Ectodermal cell (in vitro differentiated cells): Measurements from ENCODE around the gene ACTL6B.
A peak's percentile ranks its signal among the peaks of the same experiment; 100 is the strongest.

Source experiments
- H3K27ac ChIP-seq: 2 replicates; pipeline ENCODE4 v1.7.0; 2013; ENCODE audit warnings: mild to moderate bottlenecking, low read depth, low read length; ENCODE audit not compliant: insufficient read depth, poor library complexity, severe bottlenecking
- H3K27me3 ChIP-seq: 2 replicates; pipeline ENCODE4 v1.7.0; 2013; ENCODE audit warnings: mild to moderate bottlenecking, low read length; ENCODE audit not compliant: insufficient read depth, control insufficient read depth, poor library complexity, severe bottlenecking
- H3K36me3 ChIP-seq: one replicate; pipeline ENCODE4 v1.7.0; 2013; ENCODE audit warnings: low read length; ENCODE audit not compliant: control insufficient read depth, insufficient read depth
- H3K4me1 ChIP-seq: one replicate; pipeline ENCODE4 v1.7.0; 2013; ENCODE audit warnings: low read length; ENCODE audit not compliant: control insufficient read depth, insufficient read depth
- H3K4me3 ChIP-seq: 2 replicates; pipeline ENCODE4 v1.7.0; 2013; ENCODE audit warnings: low read depth, low read length, control low read depth; ENCODE audit not compliant: insufficient read depth
- H3K9me3 ChIP-seq: 2 replicates; pipeline ENCODE4 v1.7.0; 2013; ENCODE audit warnings: mild to moderate bottlenecking, low read length, moderate library complexity; ENCODE audit not compliant: control insufficient read depth
- WGBS, 2 experiments: methylation state at CpG; one replicate each; pipeline ENCODE4 v1.1.7; 2013; ENCODE audit warnings: missing lambda C conversion rate in 2 of 2; 5-methylcytosine and 5-hydroxymethylcytosine counted together

Gene ACTL6B

GRCh38 chr7:100683659-100684533 is 27.6 kb upstream of the ACTL6B start:
- no peaks in the 10 kb centered on the region for H3K27me3 ChIP-seq
- H3K36me3 ChIP-seq: peaks cover 51% of the 10 kb centered on the region
- no peak overlapping the region for H3K27ac ChIP-seq
- peaks cover 14% of the 10 kb centered on the region for H3K4me1 ChIP-seq
- H3K4me3 ChIP-seq: no peak overlapping the region
- H3K9me3 ChIP-seq: no peaks in the 10 kb centered on the region
- WGBS, 2 experiments: 96% methylated on average over 37 of the region's 37 CpGs

GRCh38 chr7:100682991-100683658 is 26.9 kb upstream of the ACTL6B start:
- no peaks in the 10 kb centered on the region for H3K9me3 ChIP-seq
- H3K4me1 ChIP-seq: peaks cover 14% of the 10 kb centered on the region
- H3K4me3 ChIP-seq: no peak overlapping the region
- 94 to 95% methylated on average over 28 of the region's 28 CpGs for WGBS, 2 experiments
- no peaks in the 10 kb centered on the region for H3K27me3 ChIP-seq
- H3K27ac ChIP-seq: no peak overlapping the region
- peaks cover 56% of the 10 kb centered on the region for H3K36me3 ChIP-seq

DNA sequence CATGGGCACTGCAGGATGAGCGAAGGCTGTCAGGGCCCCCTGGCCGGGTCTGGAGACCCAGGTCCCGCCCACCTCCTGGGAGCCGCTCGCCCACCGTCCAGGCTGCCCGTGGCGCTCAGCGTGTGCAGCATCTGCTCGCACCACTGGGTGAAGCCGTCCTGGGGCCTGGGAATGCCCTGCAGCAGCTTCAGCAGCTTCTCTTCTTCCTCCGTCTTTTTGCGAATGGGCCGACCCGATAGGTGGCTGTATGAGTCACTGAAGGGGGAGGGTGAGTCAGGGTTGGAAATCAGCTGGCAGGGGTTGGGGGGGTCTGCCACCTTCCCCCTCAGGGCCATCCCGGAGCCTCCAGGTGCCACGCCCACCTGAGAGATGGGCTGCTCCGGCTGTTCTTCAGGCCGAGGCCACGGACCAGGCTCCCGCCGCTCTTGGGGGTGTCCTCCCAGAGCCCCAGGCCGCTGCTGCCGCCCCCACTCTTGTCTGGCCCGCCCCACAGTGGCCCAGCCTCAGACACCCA is 26.0 kb upstream of the ACTL6B start:
- WGBS, 2 experiments: 91% methylated on average over 25 of the region's 25 CpGs

GRCh38 chr7:100681491-100682227 is 25.4 kb upstream of the ACTL6B start:
- Histone ChIP-seq H3K36me3 (peaks cover 52% of the 10 kb centered on the region), H3K9me3 (no peaks in the 10 kb centered on the region), H3K27me3 (no peaks in the 10 kb centered on the region), H3K4me1 (peaks cover 14% of the 10 kb centered on the region), H3K4me3 (no peak overlapping the region), H3K27ac (no peak overlapping the region)
- 93 to 94% methylated on average over 28 of the region's 29 CpGs for whole genome bisulfite sequencing, 2 experiments

More for the DNA sequence above, 26.0 kb upstream of the ACTL6B start:
- Histone ChIP-seq H3K4me1 (peaks cover 14% of the 10 kb centered on the region), H3K4me3 (no peak overlapping the region), H3K9me3 (no peaks in the 10 kb centered on the region), H3K27me3 (no peaks in the 10 kb centered on the region), H3K36me3 (peaks cover 56% of the 10 kb centered on the region), H3K27ac (no peak overlapping the region)

DNA sequence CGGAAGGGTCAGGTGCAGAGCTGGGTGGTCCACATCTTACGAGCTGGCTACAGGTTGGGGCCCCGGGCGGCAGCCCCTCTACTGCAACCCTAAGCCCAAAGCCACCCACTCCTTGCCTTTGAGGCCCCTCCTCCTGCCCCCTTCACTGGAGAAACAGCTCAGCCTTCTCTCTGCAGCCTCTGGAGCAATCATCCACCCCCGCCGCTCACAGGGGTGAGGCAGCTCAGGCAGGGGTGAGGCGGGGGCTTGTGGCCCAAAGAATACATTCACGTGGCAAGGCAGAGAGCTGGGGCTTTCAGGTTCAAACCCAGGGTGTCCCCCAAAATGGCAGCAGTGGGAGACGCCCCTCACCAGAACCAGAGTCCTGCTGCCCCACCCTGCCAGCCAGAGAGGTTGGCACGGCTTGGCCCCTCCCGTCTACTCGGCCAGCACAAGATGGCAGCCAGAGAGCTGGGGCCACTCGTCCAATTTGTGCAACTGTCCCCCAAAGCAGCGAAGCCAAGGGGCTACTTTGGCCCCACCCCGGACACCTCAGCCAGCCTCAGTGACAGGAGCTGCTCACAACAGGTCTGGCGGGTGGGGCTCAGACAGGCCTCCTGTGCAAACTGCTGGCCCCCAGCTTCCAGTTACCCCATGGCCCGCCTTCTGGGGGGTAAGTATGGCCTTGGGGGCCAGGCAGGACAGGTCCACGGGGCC is 24.5 kb upstream of the ACTL6B start:
- 92 to 93% methylated on average over 18 of the region's 18 CpGs for WGBS, 2 experiments
- H3K36me3 ChIP-seq: peaks cover 46% of the 10 kb centered on the region
- H3K27ac ChIP-seq: no peak overlapping the region
- H3K27me3 ChIP-seq: no peaks in the 10 kb centered on the region
- peaks cover 14% of the 10 kb centered on the region for H3K4me1 ChIP-seq
- H3K4me3 ChIP-seq: no peak overlapping the region
- H3K9me3 ChIP-seq: no peaks in the 10 kb centered on the region

- no peaks in the 10 kb centered on the region for H3K27me3 ChIP-seq
- 93 to 96% methylated on average over 13 of the region's 13 CpGs for WGBS, 2 experiments
- H3K4me3 ChIP-seq: no peak overlapping the region
- peaks cover 14% of the 10 kb centered on the region for H3K4me1 ChIP-seq
- no peak overlapping the region for H3K27ac ChIP-seq
- no peaks in the 10 kb centered on the region for H3K9me3 ChIP-seq
- H3K36me3 ChIP-seq: peaks cover 41% of the 10 kb centered on the region
Measured at GRCh38 chr7:100679927-100680575, 23.8 kb upstream of the ACTL6B start.

GRCh38 chr7:100679129-100679926 is 23.1 kb upstream of the ACTL6B start:
- Histone ChIP-seq H3K36me3 (peaks cover 36% of the 10 kb centered on the region), H3K4me1 (peaks cover 14% of the 10 kb centered on the region), H3K4me3 (no peak overlapping the region), H3K27ac (peak overlapping the region; percentile 63), H3K9me3 (no peaks in the 10 kb centered on the region), H3K27me3 (no peaks in the 10 kb centered on the region)
- 90 to 93% methylated on average over 13 of the region's 13 CpGs for WGBS, 2 experiments

DNA sequence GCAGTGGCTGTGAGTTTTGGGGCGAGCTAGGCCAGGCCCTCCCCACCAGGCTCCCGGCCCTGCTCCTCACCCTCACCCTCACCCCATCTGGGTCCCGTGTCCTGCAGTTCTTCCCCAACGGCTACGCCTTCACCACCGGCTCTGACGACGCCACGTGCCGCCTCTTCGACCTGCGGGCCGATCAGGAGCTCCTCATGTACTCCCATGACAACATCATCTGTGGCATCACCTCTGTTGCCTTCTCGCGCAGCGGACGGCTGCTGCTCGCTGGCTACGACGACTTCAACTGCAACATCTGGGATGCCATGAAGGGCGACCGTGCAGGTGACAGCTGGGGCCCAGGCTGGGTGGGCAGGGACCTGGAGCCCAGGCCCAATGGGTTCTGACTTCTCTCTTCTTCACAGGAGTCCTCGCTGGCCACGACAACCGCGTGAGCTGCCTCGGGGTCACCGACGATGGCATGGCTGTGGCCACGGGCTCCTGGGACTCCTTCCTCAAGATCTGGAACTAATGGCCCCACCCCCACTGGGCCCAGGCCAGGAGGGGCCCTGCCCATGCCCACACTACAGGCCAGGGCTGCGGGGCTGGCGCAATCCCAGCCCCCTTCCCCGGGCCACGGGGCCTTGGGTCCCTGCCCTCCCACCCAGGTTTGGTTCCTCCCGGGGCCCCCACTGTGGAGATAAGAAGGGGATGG is 22.2 kb upstream of the ACTL6B start:
- Histone ChIP-seq H3K36me3 (peaks cover 32% of the 10 kb centered on the region), H3K27me3 (no peaks in the 10 kb centered on the region), H3K27ac (no peak overlapping the region), H3K4me1 (peaks cover 14% of the 10 kb centered on the region), H3K4me3 (no peak overlapping the region), H3K9me3 (no peaks in the 10 kb centered on the region)
- 94% methylated on average over 35 of the region's 35 CpGs for WGBS, 2 experiments
